ENCODE data around the gene SRRT.
"Not testable (repeated sequence)": the region's sequence is repeated elsewhere in the genome, so short reads cannot be mapped to it uniquely, and the experiment has no call there.

SRRT gene

DNA sequence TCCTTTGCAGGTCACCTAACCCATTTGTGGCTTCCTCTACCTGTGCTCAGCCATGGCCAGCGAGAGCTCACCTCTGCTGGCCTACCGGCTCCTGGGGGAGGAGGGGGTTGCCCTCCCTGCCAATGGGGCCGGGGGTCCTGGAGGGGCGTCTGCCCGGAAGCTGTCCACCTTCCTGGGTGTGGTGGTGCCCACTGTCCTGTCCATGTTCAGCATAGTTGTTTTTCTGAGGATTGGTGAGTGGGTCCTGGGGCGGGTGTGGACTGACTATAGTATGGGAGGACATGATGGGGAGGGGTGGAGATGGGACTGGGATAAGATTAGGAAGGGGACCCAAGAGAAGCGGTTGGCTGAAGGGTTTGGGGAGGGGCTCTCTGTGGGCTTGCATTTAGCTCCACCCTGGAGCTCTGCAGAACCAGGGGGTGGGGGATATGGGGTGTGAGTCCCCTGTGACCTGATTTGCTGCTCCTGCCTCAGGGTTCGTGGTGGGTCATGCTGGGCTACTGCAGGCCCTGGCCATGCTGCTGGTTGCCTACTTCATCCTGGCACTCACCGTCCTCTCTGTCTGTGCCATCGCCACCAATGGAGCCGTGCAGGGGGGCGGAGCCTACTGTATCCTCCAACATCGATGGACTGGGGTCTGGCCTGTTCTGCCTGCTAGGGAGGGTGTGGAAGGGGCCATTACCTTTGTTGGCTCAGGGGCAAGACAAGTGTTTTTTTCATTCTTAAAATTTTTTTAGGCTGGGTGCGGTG is 20.6 kb upstream of the SRRT start:
- Histone ChIP-seq H3K9me3 (ENCODE audit: low read length) (no peaks in the 10 kb centered on the region), H3K27ac (ENCODE audit: low read depth, low read length, poor library complexity, severe bottlenecking) (no peak overlapping the region), H3K9ac (ENCODE audit: low read length) (no peak overlapping the region), H3K4me3 (ENCODE audit: low read depth, low read length, poor library complexity, severe bottlenecking) (no peak overlapping the region), H3K36me3 (ENCODE audit: insufficient read depth, low read length) (no peaks in the 10 kb centered on the region), H3K27me3 (ENCODE audit: insufficient read depth, low read length) (no peaks in the 10 kb centered on the region), H4K20me1 (ENCODE audit: insufficient read depth, low read length) (no peaks in the 10 kb centered on the region), H3F3A (ENCODE audit: insufficient read depth, low read length) (no peaks in the 10 kb centered on the region), H3K79me2 (ENCODE audit: insufficient read depth, low read length) (no peaks in the 10 kb centered on the region), H3K9me2 (ENCODE audit: low read depth, low read length) (no peaks in the 10 kb centered on the region), H2AFZ (ENCODE audit: low read length) (no peak overlapping the region), H3K4me1 (ENCODE audit: insufficient read depth, low read length, severe bottlenecking) (peaks cover 12% of the 10 kb centered on the region), H3K4me2 (ENCODE audit: low read length) (no peak overlapping the region)
- TF ChIP-seq, protein P1, sequence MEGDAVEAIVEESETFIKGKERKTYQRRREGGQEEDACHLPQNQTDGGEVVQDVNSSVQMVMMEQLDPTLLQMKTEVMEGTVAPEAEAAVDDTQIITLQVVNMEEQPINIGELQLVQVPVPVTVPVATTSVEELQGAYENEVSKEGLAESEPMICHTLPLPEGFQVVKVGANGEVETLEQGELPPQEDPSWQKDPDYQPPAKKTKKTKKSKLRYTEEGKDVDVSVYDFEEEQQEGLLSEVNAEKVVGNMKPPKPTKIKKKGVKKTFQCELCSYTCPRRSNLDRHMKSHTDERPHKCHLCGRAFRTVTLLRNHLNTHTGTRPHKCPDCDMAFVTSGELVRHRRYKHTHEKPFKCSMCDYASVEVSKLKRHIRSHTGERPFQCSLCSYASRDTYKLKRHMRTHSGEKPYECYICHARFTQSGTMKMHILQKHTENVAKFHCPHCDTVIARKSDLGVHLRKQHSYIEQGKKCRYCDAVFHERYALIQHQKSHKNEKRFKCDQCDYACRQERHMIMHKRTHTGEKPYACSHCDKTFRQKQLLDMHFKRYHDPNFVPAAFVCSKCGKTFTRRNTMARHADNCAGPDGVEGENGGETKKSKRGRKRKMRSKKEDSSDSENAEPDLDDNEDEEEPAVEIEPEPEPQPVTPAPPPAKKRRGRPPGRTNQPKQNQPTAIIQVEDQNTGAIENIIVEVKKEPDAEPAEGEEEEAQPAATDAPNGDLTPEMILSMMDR (IDR thresholded peaks at IDR 0.05; ENCODE audit: low read length): no peak
- TF ChIP-seq EZH2 (IDR thresholded peaks at IDR 0.05; ENCODE audit: borderline replicate concordance, low read length): no peak

GRCh38 chr7:100854899-100855298 is 20.0 kb upstream of the SRRT start:
- H3K9ac ChIP-seq (ENCODE audit: low read length); H3K4me2 ChIP-seq (ENCODE audit: low read length); H3K36me3 ChIP-seq (ENCODE audit: insufficient read depth, low read length); H4K20me1 ChIP-seq (ENCODE audit: insufficient read depth, low read length); H3K9me3 ChIP-seq (ENCODE audit: low read length); H3K27me3 ChIP-seq (ENCODE audit: insufficient read depth, low read length); H3K79me2 ChIP-seq (ENCODE audit: insufficient read depth, low read length); H3F3A ChIP-seq (ENCODE audit: insufficient read depth, low read length); H3K27ac ChIP-seq (ENCODE audit: low read depth, low read length, poor library complexity, severe bottlenecking); H3K9me2 ChIP-seq (ENCODE audit: low read depth, low read length); H3K4me3 ChIP-seq (ENCODE audit: low read depth, low read length, poor library complexity, severe bottlenecking); H2AFZ ChIP-seq (ENCODE audit: low read length): not testable (repeated sequence)
- peaks cover 12% of the 10 kb centered on the region for H3K4me1 ChIP-seq (ENCODE audit: insufficient read depth, low read length, severe bottlenecking)

- H3K27ac ChIP-seq (ENCODE audit: low read depth, low read length, poor library complexity, severe bottlenecking): no peak overlapping the region
- H3K4me2 ChIP-seq (ENCODE audit: low read length): no peak overlapping the region
- H3K27me3 ChIP-seq (ENCODE audit: insufficient read depth, low read length): no peaks in the 10 kb centered on the region
- H3K36me3 ChIP-seq (ENCODE audit: insufficient read depth, low read length): peaks cover 7% of the 10 kb centered on the region
- no peaks in the 10 kb centered on the region for H3F3A ChIP-seq (ENCODE audit: insufficient read depth, low read length)
- no peak overlapping the region for H3K9ac ChIP-seq (ENCODE audit: low read length)
- no peak overlapping the region for H3K4me3 ChIP-seq (ENCODE audit: low read depth, low read length, poor library complexity, severe bottlenecking)
- no peaks in the 10 kb centered on the region for H3K79me2 ChIP-seq (ENCODE audit: insufficient read depth, low read length)
- no peaks in the 10 kb centered on the region for H4K20me1 ChIP-seq (ENCODE audit: insufficient read depth, low read length)
- peaks cover 12% of the 10 kb centered on the region for H3K4me1 ChIP-seq (ENCODE audit: insufficient read depth, low read length, severe bottlenecking)
- no peak overlapping the region for H2AFZ ChIP-seq (ENCODE audit: low read length)
- H3K9me3 ChIP-seq (ENCODE audit: low read length): no peaks in the 10 kb centered on the region
- TF ChIP-seq, protein P1 (IDR thresholded peaks at IDR 0.05; ENCODE audit: low read length): no peak
- TF ChIP-seq EZH2 (IDR thresholded peaks at IDR 0.05; ENCODE audit: borderline replicate concordance, low read length): no peak
- no peaks in the 10 kb centered on the region for H3K9me2 ChIP-seq (ENCODE audit: low read depth, low read length)
Observed at GRCh38 chr7:100855515-100855914, 19.4 kb upstream of the SRRT start.

- H3K4me3 ChIP-seq (ENCODE audit: low read depth, low read length, poor library complexity, severe bottlenecking): no peak overlapping the region
- H3F3A ChIP-seq (ENCODE audit: insufficient read depth, low read length): no peaks in the 10 kb centered on the region
- H3K27ac ChIP-seq (ENCODE audit: low read depth, low read length, poor library complexity, severe bottlenecking): no peak overlapping the region
- H3K9ac ChIP-seq (ENCODE audit: low read length): no peak overlapping the region
- peaks cover 16% of the 10 kb centered on the region for H3K36me3 ChIP-seq (ENCODE audit: insufficient read depth, low read length)
- H3K4me2 ChIP-seq (ENCODE audit: low read length): no peak overlapping the region
- no peaks in the 10 kb centered on the region for H4K20me1 ChIP-seq (ENCODE audit: insufficient read depth, low read length)
- no peak overlapping the region for H2AFZ ChIP-seq (ENCODE audit: low read length)
- H3K9me3 ChIP-seq (ENCODE audit: low read length): no peaks in the 10 kb centered on the region
- H3K27me3 ChIP-seq (ENCODE audit: insufficient read depth, low read length): no peaks in the 10 kb centered on the region
- TF ChIP-seq, protein P1 (IDR thresholded peaks at IDR 0.05; ENCODE audit: low read length): no peak
- TF ChIP-seq EZH2 (IDR thresholded peaks at IDR 0.05; ENCODE audit: borderline replicate concordance, low read length): no peak
- H3K79me2 ChIP-seq (ENCODE audit: insufficient read depth, low read length): no peaks in the 10 kb centered on the region
- H3K9me2 ChIP-seq (ENCODE audit: low read depth, low read length): no peaks in the 10 kb centered on the region
- peaks cover 19% of the 10 kb centered on the region for H3K4me1 ChIP-seq (ENCODE audit: insufficient read depth, low read length, severe bottlenecking)
Observed at GRCh38 chr7:100856871-100857282, 18.0 kb upstream of the SRRT start.

Data from OCI-LY1 (cell line).